ENCODE results near the gene KCNQ1OT1.

The KCNQ1OT1 gene

DNA sequence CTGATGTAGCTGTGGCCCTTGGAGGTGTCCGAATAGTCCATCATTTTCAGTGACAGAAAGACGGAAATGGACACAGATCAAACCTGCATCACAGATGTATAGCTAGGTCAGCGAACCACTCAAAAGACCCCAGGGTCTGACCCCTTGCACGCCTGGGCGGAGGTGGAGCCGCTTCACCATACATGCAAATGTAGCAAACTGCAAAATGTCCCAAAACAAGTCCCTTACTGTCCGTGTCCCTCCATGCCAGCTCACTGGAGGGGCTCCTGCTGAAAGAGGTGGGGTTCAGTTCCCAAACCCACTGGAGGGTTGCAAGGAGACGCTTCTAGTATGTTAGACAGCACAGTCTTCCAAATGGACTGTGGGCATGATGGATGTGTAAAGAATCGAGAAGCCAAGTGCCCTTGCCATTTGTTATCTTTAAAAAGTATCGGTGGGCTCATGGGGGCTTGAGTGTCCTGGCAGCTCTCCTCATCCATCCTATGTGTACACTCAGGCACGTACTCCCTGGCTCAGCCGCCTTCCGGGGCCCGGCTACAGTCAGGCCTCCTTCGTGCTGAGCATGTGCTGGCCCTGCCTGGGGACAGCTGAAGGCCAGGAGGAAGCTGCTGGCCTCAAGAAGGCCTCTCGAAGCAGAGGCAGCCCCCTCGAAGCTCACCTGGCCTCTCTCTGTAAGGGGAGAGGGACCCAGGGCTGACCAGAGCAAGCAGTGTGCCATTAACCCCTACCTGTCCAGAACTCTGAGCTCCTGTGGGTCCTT is 20.2 kb upstream of the KCNQ1OT1 start:
- no peak for DNase-seq (ENCODE audit: low spot score)

DNA sequence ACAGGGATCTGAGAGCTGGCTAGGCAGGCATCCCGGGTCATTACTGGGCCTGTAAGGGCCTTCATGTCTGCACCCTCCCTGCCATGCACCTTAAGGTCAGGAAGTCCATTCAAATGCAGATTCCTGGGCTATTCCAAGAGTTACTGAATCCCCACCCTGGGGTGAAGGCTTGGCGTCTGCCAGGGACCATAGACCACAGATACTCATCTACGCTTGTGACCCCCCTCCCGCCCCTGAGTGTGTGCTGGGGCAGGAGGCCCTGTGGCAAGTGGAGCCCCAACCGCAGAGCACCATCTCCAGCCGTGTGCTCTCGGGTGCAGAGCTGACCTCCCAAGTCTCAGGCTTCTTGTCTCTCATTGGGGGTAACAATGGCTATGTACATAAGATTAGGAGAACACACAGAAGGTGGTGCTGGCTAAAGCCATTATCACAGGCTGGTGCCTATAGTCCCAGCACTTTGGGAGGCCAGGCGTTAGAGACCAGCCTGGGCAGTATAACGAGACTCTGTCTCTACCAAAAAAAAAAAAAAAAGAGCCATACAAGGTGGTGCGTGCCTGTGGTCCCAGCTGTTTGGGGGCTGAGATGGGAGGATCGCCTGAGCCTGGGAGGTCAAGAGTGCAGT is 19.1 kb upstream of the KCNQ1OT1 start:
- DNase-seq (ENCODE audit: low spot score) = no peak

DNA sequence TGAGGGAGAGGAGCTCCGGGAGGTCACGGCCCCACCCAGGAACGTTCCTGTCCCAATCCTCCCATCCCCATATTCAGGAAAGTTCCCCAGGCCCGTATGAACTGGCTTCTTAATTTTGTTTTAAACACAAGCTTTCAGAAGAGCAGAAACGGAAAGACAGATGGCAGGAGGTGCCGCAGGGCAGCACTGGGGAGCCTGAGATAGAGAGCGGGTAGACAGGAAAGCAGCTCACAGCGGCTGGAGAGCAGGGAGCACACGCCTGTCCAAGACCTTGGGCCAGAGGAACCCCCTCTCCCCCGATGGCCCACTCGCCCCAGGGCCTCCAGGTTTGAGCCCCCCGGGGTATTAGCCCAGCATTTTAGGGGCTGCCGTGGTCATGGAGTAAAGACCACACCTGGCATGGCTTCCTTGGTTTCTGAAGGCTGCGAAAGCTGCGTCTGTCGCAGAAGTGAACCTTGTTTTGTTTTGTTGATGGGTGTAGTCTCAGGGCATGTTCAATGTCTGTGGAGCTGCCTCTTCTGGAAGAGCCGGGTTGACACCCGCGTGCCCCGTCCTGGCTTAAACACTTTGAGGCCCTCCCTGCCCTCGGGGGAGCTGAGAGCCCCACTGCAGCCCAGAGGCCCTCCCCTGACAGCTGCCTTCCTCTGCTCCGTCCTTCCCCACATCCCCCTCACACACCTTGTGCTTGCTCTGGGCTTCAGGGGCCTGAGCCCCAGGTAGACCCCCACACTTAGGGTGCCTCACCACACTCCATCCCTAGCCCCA is 17.9 kb upstream of the KCNQ1OT1 start:
- DNase-seq (ENCODE audit: low spot score) = no peak

DNA sequence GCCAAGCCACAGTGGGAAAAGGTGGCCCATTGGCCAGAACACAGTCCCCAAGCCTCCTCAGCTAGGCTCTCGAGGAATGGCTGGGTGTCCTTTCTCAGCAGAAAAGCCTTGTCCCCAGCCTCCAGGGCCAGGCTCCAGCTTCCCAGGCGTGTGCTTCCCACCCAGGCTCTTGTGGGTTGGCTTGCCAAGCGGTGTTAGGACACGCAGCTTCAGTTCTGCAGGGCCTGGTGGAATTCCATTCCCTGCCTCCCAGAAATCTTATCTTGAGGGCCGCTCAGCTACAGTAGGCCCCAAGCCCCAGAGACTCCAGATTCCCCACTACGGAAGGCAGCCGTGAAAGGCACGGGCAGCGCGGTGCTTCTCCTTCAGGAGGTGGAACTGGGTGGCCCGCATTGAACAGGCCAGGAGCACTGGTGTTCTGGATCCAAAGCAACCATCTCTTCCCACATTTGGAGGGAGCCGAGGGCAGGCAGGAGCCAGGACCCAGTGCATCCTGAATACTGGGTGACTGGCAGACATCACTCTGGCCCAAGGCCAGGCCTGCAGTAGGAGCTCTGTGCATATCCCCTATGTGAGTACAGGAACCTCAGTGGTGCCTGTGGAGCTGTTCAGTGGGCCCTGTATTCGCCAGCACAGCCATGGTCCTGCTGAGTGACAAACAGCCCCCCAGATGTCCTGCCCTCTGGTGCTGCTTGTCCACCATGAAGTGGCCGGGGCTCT is 16.7 kb upstream of the KCNQ1OT1 start:
- DNase-seq (ENCODE audit: low spot score) = no peak

DNA sequence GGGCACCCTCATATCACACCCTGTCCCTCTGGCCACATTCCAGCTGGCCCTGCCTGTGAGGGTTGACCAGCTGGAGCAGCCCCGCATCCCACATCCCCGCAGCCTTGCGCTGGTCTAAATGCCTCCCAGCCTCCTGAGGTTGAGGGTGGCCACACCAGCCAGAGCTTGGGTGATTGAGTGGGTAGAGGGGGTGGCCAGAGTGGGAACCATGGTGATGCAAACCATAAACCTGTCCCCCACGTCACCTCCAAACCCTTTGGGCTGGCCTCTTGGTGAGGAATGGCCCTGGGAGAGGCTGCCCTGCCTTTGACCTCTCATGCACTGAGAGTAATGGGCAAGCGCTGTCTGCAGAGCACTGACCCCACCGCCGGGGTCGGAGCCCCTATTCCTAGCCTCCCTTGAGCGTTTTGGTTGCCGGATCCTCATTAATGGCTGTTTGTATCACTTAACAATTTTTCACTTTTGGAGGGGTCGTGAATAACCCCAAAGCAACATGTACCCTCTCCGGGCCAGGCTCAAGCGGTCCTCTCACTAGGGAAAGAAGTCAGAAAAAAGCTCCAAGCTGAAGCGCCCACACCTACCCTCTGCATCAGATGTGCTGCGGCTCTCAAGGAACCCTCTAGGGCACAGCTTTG is 16.0 kb upstream of the KCNQ1OT1 start:
- no peak for DNase-seq (ENCODE audit: low spot score)

DNA sequence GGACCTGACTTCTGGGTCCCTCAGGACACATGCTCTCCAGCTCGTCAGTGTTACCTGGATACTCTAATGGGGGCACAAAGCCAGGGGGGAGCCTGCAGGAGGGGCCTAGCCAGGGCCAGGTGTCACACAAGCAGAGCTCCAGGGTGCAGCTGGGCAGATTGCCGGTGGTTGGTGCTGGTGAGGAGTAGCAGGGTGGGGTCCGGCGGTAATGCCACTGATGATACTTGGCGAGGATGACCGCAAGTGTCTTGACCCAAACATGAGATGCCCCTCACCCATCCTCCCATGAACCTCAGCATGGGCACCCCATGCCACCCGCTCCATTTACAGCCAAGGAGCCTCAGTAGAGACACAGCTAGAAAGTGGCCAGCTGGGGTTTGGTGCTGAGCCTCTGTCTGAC is 15.1 kb upstream of the KCNQ1OT1 start:
- DNase-seq (ENCODE audit: low spot score) = no peak

DNA sequence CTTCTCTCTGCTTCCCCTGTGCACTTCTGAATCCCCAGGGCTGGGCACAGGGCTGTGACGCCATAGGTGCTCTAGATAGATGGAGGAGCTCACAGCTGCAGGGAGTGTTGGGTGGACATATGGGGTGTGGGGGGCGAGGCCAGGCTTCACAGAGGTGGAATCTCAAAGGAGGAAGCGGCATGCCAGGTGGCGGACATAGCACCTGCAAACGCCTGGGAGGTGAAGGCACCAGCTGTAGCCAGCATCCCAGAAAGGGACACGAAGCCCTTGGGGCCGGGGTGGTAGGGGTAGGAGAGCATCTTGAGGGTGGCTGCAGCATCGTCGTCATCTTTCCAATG is 14.6 kb upstream of the KCNQ1OT1 start:
- no peak for DNase-seq (ENCODE audit: low spot score)

DNA sequence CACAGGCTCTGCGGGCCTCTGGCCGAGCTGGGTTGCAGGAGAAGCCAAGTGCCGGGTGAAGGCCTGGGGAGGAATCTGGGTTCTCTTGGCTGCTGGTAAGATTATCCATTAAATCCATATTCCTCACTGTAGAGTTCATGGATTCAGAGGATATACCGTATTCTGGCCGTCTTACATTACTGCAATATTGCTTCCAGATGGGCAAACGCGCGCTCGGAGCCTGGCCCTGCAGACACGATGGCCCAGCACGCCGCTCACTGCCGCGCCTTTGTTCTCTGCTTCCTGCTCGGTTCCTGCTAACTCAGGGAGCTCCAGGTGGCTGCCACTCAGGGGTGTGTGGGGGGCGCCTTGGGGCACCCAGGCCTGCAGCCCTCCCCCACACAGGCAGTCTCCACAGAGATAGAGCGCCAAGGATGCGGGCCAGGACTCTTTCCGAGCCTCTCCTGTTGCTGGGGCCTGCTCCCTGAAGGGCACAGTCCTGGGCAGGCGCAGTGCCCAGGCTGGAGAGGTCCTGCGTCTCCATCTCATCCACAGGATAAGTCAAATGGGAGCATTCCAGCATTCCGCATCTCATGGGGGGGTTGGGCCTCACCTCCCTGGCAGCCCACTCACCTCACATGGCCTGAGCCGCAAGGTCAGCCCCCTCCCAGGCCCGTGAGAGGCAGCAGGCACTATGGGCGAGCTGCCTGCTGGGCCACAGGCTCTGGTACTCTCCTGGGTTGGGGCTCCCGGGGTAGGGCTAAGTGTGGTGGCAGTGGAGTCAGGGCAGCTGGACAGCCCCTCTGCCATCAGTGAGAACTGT is 14.1 kb upstream of the KCNQ1OT1 start:
- no peak for DNase-seq (ENCODE audit: low spot score)

DNA sequence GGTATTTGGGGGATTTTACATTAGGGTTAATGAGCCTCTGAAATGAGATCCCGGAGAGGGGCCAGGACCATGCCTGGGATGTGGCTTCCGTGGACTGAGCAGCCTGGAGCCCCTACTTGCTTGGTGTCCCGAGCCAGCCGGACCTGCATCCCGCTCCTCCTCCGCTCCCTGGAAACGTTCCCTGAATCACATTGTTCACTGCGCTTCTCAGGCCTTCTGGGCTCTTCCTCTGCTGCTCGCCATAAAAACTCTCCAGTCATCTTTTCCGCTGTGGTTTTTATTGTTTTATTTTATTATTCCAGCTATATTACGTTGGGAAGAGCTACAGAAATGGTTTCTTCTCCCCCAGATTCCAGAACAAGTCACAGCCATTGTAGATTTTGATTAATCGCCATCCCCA is 13.3 kb upstream of the KCNQ1OT1 start:
- DNase-seq (ENCODE audit: low spot score) = no peak

DNA sequence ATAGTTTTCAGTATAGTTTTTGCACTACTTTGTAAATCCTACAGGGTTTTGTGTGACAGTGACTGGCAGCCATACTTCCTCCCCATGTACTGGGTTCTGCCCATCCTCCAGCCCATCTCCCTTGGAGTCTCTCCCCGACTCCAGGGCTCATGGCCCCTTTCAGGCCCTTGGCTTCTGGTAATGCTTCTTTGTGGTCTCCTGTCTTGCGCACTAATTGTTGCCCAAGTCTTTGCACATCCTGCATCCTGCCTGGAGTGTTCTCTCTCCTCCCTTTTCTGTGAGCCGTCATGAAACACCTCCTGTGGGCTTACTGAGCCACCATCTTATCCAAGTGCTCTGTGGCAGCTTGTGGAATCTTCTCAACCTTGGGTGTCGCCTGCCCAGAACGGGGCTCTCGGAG is 11.4 kb upstream of the KCNQ1OT1 start:
- DNase-seq (ENCODE audit: low spot score) = no peak

DNA sequence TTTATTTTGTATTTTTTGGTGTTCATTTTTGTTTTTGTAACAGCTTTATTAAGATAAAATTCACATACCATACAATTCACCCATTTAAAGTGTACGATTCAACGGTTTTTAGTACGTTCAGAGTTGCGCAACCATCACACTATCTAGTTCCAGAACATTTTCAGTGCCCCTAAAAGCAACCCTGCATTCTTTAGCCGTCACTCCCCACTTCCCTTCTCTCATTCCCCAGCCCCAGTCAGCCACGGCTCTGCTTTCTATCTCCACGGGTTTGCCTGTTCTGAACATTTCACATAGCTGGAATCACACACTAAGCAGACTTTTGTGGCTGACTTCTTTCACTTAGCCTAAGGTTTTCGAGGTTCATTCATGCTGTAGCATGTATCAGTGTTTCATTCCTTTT is 9.6 kb upstream of the KCNQ1OT1 start:
- no peak for DNase-seq (ENCODE audit: low spot score)

DNA sequence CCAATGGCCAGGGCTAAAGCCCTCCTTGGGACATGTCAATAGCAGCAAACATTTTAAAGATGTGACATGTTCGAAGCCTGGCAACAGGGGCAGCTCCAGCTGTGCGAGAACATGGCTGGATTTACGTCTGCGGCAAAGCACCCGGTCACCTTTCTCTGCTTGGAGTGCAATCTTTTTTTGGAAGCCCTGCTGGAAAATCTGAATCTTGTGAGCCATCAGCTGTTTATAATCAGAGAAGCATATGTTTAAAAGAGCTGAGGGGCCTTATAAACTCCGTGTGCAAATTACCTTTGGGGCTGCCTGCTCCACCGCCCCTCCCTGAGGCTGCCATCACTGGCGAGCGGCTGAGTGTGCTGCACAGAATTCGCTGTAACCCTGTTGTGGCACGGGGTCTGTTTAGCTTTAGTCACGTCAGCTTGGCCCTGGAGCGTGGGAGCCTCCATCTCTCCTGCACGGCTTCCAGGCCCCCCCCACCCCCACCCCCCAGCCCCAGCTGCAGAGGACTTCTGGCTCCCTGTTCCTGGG is 9.0 kb upstream of the KCNQ1OT1 start:
- DNase-seq (ENCODE audit: low spot score) = no peak

DNA sequence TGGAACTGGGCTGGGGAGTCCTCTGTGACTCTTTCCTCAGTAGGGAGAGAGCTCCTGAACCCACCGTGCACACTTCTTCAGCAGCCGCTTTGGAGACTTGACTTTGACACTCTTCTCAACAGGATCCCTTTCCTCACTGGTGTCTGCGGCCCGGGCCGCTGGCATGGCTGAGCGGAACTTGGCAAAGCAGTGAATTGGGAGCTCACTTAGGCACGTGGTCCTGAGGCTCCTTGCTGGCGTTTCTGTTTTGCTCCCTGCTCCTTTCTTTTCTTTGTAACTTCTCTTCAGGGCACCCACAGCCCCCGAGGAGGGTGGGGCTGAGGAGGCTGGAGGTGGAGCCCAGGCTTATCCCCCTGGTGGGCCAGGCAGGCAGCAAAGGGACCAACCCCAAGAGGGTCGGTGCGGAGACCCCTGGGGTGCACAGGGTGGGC is 8.4 kb upstream of the KCNQ1OT1 start:
- no peak for DNase-seq (ENCODE audit: low spot score)

DNA sequence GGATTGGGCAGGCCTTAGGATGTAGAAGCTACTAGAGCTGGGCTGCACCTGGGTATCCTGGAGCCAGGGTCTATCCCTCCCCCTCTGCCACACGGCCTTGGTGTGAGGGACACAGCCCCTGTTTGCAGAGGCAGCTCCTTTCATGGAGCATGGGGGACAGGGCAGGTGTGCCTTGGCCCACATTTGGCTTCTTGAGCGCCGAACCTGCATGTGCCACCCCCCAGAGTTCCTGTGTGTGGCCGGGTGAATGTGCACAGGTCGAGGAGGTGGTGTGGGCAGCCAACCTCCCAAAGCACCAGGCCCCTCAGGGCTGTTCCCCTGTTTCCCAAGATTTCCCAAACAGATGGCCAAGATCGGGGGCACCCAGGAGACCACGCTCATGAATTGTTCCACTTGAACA is 7.9 kb upstream of the KCNQ1OT1 start:
- no peak for DNase-seq (ENCODE audit: low spot score)

DNA sequence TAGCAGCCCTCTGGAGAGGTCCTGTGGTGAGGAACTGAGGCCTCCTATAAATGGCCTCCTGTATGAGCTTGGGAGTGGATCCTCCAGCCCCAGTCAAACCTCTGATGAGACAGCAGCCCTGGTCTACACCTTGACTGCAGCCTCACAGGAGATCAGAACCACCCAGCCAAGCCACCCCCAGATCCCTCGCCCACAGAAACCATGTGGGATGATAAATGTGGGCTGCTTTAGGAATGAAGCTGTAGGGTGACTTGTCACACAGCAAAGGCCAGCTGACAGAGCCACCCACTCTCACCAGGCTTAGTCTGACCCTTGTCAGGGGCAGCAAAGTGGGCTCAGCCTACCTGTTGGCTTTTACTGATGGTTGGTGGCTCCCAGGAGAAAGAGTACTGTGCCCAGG is 6.5 kb upstream of the KCNQ1OT1 start:
- no peak for DNase-seq (ENCODE audit: low spot score)

DNA sequence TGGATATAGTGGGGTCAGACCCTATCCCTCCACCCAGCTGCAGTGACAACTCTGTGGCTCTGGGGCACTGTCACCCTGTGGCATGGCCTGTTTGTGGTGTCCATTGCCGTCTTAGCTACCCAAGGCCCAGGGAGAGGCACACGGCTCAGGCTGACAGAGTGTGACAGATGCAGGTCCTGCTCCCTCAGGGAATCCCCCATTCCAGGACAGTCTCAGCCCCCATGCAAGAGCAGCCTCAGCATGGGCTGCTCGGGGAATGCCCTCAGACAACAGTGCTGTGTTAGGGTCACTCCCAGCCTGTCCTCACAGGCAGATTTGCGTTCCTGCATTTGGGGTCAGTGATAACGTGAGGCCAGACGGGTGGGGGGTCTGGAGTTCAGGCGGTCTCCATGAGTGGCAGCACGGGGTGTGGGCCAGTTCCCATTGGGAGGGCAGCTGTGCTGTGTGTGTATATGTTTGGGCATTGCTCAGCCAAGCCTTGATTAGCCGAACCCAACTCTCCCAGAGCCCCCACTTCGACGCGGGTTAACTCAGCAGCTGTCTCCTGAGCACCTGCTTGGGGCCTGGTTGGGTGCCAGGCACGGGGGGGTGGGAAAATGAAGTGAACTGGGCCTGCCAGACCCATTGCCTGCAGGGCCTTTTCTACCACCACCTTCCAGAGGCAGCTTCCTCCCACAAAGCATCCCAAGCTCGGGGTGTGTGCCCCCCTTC is 5.3 kb upstream of the KCNQ1OT1 start:
- no peak for DNase-seq (ENCODE audit: low spot score)

DNA sequence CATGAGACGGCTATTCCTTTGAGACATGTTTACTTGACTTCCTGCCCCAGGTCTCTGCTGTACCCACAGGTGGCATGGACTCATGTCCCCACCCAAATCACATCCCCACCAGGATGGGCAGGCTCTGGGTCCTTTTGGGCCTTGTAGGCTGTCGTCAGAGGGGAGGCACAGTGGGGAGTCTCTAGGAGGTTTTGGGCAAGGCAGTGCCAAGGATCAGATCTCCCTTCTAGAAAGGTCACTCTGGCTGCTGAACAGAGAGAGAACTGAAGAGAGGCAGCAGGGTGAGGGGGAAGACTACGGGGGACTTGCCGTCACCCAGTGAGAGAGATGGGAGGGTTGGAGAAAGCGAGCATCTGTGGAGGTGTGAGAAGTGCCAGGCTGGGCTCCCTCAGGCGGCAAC is 4.6 kb upstream of the KCNQ1OT1 start:
- DNase-seq (ENCODE audit: low spot score) = no peak

DNA sequence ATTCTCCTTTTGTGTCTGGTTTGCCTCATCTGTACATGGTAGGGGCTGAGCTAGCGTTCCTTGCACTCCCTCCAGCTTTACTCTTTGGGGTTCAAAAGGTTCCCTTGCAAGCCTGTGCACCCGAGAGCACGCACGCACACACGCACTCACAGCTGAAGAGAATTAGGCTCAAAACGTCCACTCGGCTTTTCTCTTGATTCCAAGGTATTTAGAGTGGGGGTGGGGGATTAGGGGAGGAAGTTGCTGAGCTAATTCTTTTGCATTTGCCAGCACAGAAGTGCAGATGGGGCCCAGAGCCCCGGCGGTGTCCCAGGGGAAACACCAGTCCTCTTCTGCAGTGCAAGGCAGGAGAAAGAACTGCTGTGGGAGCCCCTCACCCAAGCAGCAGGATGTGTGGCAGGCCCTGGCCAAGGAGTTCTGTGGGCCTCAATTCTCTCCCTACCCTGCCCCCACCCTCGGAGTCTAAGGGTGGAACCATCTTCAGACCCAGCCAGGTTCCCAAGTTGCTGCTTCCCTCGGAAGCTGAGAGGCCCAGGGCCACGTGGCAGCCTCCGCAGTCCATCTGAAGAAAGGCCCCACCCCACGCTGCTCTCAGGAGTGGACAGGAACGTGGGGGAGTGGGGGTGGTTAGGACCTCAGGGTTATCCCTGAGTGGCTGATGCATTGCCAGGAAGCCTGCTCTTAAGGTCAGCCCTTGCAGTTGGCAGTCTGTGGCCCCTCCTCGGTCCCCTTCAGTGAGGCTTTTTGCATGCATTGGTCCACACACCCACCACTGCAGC is 3.8 kb upstream of the KCNQ1OT1 start:
- DNase-seq (ENCODE audit: low spot score) = peak; percentile 78

DNA sequence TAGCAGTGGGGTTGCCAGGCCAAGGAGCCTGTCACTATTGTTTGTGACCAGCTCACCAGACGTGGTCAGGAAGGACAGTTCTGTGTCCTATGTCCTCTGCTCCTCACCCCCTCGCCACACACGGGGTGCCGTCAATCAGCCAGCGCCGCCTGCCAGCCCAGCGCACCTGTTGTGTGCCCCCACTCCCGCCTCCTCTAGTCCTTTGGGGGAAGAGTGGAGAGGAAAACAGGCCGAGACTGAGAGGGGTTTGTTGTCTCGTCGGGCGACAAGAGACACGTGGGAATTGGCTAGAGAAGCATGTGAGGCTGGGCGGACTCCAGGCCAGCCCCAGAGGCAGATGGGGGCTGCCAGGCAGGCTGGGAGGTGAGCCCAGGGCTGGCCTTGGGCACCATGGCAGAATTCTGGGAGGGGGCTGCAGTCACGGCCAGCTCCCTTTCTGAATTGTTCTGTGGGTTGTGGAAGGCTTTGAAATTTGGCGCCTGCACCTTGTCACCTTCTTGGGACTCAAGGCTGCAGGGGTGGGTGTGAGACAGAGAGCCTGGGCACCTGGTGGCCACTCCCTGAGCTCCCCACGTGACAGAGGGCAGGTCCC is 3.1 kb upstream of the KCNQ1OT1 start:
- DNase-seq (ENCODE audit: low spot score) = no peak
